Caco-2 (cell line): ENCODE measurements around the gene MGMT. TPM values are rescaled to one million over a fixed set of nuclear protein-coding genes. Genes with fewer than 3 reads are reported as not detected.

Experiments used
- BruUV-seq: library from RNA; stranded (reverse); fragments of 400-500 nt; replicated peaks from 2 replicates; lab custom pipeline; 2021; lab: Mats Ljungman, UMichigan
- CTCF ChIA-PET: fragments of 300-600 bp; sonication (Branson Sonifier 250); formaldehyde crosslinking; loops from one replicate; lab custom pipeline; 2022; ENCODE audit warnings: antibody characterized with exemption; lab: Charles Lee
- POLR2A ChIA-PET: fragments of 300-600 bp; sonication (Branson Sonifier 250); formaldehyde crosslinking; loops from one replicate; lab custom pipeline; 2022; ENCODE audit warnings: antibody characterized with exemption; lab: Charles Lee
- DNase-seq, 2 experiments: peaks; one replicate each; pipeline versions ENCODE4 v3.0.0 to v3.0.0-alpha.2; 2020 to 2022
- H3K27me3 ChIP-seq: replicated peaks from 2 replicates; pipeline ENCODE4 v1.6.0; 2011; ENCODE audit warnings: low read length; ENCODE audit not compliant: control insufficient read depth, insufficient read depth
- H3K36me3 ChIP-seq: 2 replicates; pipeline ENCODE4 v1.5.1; 2011; ENCODE audit warnings: low read length; ENCODE audit not compliant: control insufficient read depth, insufficient read depth
- H3K4me1 ChIP-seq: fragments of 250-450 bp; sonication (Bioruptor Pico); 2 replicates; pipeline ENCODE4 v1.5.1; 2020; ENCODE audit warnings: mild to moderate bottlenecking
- H3K4me3 ChIP-seq: 2 replicates; pipeline ENCODE4 v1.5.1; 2011; ENCODE audit warnings: low read depth, mild to moderate bottlenecking, control low read depth, low read length
- H3K9me3 ChIP-seq: fragments of 250-450 bp; sonication (Bioruptor Pico); 2 replicates; pipeline ENCODE4 v1.5.1; 2020; ENCODE audit warnings: mild to moderate bottlenecking, moderate library complexity
- H3K27ac Mint-ChIP-seq: one replicate; pipeline ENCODE4 v1.8.0; 2022; ENCODE audit warnings: mixed read lengths; ENCODE audit not compliant: unreplicated experiment
- H3K27me3 Mint-ChIP-seq: one replicate; pipeline ENCODE4 v1.8.0; 2022; ENCODE audit warnings: mixed read lengths; ENCODE audit not compliant: insufficient read depth, unreplicated experiment
- H3K36me3 Mint-ChIP-seq: one replicate; pipeline ENCODE4 v1.8.0; 2022; ENCODE audit warnings: mild to moderate bottlenecking, mixed read lengths; ENCODE audit not compliant: insufficient read depth, unreplicated experiment
- H3K4me1 Mint-ChIP-seq: one replicate; pipeline ENCODE4 v1.8.0; 2022; ENCODE audit warnings: low read depth, mixed read lengths; ENCODE audit not compliant: unreplicated experiment
- H3K4me3 Mint-ChIP-seq: one replicate; pipeline ENCODE4 v1.8.0; 2022; ENCODE audit warnings: mild to moderate bottlenecking, moderate library complexity, mixed read lengths; ENCODE audit not compliant: unreplicated experiment
- H3K9me3 Mint-ChIP-seq: one replicate; pipeline ENCODE4 v1.8.0; 2022; ENCODE audit warnings: mixed read lengths; ENCODE audit not compliant: unreplicated experiment
- intact Hi-C: fragments of 100-400 bp; cut with micrococcal nuclease; formaldehyde crosslinking; loops from one replicate; pipeline ENCODE4 v1.10.0; 2022; ENCODE audit not compliant: unreplicated experiment
- total RNA-seq: library from RNA; stranded (reverse); gene quantifications from 2 replicates; pipeline ENCODE4 v1.2.3, GENCODE V29; 2022
- TF ChIP-seq, protein P1 (sequence below), 2 experiments: fragments of 200-600 bp in 1 of 2; IDR thresholded peaks; 1 replicate in 1 of 2; 2 replicates in 1 of 2; pipeline versions ENCODE4 v1.5.1 to v1.8.0; 2011 to 2022; ENCODE audit warnings: antibody characterized with exemption in 1 of 2, control low read depth in 1 of 2, inconsistent platforms in 1 of 2, low read depth in 1 of 2, low read length in 1 of 2, mild to moderate bottlenecking in 1 of 2, moderate library complexity in 1 of 2; ENCODE audit not compliant: insufficient read depth in 1 of 2, severe bottlenecking in 1 of 2, unreplicated experiment in 1 of 2

The MGMT gene
- total RNA-seq, 1 experiment from 2014 or later, result 57.0 TPM

DNA sequence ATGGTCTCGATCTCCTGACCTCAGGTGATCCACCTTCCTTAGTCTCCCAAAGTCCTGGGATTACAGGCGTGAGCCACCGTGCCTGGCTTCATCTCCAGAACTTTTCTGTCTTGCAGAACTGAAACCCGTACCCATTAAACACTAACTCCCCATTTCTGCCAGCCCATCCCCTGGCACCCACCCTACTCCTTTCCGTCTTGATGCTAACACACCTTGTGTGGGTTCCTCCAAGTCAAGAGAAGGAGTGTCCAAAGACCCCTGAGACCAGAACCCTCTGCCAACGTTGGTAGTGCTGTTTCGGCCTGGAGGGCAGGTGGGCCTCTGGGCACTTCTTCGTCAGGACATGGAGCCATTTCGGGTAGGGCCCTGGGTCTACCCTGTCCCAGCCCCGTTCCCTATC, 83.6 kb downstream of the MGMT start:
- intact Hi-C loops, result no loop called here
- Histone ChIP-seq H3K4me3 (no peak overlapping the region), H3K36me3 (peaks cover 2% of the 10 kb centered on the region; the same call in 1 of the 2 replicates), H3K4me1 (peaks cover 28% of the 10 kb centered on the region), H3K9me3 (no peaks in the 10 kb centered on the region), H3K27me3 (no peaks in the 10 kb centered on the region)
- Mint-ChIP-seq H3K36me3 (peaks cover 29% of the 10 kb centered on the region), H3K27ac (no peak overlapping the region), H3K9me3 (no peaks in the 10 kb centered on the region), H3K4me3 (no peak overlapping the region), H3K4me1 (peaks cover 25% of the 10 kb centered on the region), H3K27me3 (no peaks in the 10 kb centered on the region)
- no peak for DNase-seq
- TF ChIP-seq, protein P1, sequence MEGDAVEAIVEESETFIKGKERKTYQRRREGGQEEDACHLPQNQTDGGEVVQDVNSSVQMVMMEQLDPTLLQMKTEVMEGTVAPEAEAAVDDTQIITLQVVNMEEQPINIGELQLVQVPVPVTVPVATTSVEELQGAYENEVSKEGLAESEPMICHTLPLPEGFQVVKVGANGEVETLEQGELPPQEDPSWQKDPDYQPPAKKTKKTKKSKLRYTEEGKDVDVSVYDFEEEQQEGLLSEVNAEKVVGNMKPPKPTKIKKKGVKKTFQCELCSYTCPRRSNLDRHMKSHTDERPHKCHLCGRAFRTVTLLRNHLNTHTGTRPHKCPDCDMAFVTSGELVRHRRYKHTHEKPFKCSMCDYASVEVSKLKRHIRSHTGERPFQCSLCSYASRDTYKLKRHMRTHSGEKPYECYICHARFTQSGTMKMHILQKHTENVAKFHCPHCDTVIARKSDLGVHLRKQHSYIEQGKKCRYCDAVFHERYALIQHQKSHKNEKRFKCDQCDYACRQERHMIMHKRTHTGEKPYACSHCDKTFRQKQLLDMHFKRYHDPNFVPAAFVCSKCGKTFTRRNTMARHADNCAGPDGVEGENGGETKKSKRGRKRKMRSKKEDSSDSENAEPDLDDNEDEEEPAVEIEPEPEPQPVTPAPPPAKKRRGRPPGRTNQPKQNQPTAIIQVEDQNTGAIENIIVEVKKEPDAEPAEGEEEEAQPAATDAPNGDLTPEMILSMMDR (IDR thresholded peaks at IDR 0.05; ENCODE audit: insufficient read depth in 1 of 2, low read depth in 1 of 2, low read length in 1 of 2, severe bottlenecking in 1 of 2, unreplicated experiment in 1 of 2), result no peak
- no TSS peak for BruUV-seq
- POLR2A ChIA-PET, result no interaction called here
- CTCF ChIA-PET, result no interaction called here

DNA sequence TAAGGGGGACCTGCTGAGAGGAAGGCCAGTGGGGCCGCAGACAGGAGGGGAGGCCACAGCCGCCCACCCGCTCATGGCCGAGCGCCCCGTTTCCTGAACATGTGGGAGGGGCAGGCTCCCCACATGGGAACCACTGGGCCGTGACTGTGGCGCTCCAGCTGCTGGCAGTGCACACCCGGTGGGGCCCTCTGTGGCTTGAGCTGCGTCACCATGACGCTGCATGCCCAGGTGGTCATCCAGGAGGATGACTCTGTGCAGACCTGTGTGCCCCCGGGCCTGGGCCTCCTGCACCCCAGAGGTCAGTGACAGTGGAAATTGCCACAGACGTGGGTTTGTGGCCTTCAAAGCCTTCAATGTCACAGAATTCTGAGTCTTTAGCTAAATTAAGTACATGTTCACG, 85.1 kb downstream of the MGMT start:
- peaks cover 22% of the 10 kb centered on the region for H3K4me1 ChIP-seq
- H3K9me3 ChIP-seq, result no peaks in the 10 kb centered on the region
- no peaks in the 10 kb centered on the region for H3K27me3 ChIP-seq
- Mint-ChIP-seq H3K36me3 (peaks cover 29% of the 10 kb centered on the region), H3K4me1 (peaks cover 22% of the 10 kb centered on the region), H3K9me3 (no peaks in the 10 kb centered on the region), H3K4me3 (no peak overlapping the region), H3K27ac (no peak overlapping the region), H3K27me3 (no peaks in the 10 kb centered on the region)
- no peak for DNase-seq
- POLR2A ChIA-PET, result no interaction called here
- TF ChIP-seq, protein P1 (IDR thresholded peaks at IDR 0.05; ENCODE audit: insufficient read depth in 1 of 2, low read depth in 1 of 2, low read length in 1 of 2, severe bottlenecking in 1 of 2, unreplicated experiment in 1 of 2), result no peak
- H3K4me3 ChIP-seq, result no peak overlapping the region
- BruUV-seq, result no TSS peak
- peaks cover 2% of the 10 kb centered on the region; the same call in 1 of the 2 replicates for H3K36me3 ChIP-seq
- CTCF ChIA-PET, result no interaction called here
- intact Hi-C loops, result no loop called here

DNA sequence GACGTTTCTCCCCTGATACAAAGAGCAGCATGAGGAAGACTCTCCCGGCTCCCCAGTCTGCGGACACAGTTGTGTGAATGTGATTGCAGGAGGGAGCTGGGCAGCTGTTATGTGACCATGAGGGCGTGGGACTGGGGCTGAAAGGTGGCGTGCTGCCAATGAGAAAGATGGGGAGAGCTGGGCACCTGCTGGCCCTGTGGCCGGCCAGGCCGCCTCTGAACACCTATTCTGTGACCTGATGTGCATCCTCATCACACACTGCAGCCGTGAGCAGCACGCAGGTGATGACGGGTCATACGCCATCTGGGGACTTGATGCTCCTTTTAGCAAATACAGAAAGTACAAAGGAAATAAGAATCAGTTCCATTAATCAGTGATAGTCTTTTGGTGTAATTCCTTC, 86.9 kb downstream of the MGMT start:
- H3K27ac Mint-ChIP-seq, result no peak overlapping the region
- peaks cover 7% of the 10 kb centered on the region for H3K4me1 Mint-ChIP-seq

More for the DNA sequence above, 86.9 kb downstream of the MGMT start:
- CTCF ChIA-PET, result no interaction called here
- H3K9me3 ChIP-seq, result no peaks in the 10 kb centered on the region
- no peaks in the 10 kb centered on the region for H3K27me3 Mint-ChIP-seq
- H3K4me3 ChIP-seq, result no peak overlapping the region
- BruUV-seq, result no TSS peak
- H3K4me3 Mint-ChIP-seq, result no peak overlapping the region
- H3K9me3 Mint-ChIP-seq, result no peaks in the 10 kb centered on the region
- POLR2A ChIA-PET, result no interaction called here
- peaks cover 29% of the 10 kb centered on the region for H3K36me3 Mint-ChIP-seq
- H3K36me3 ChIP-seq, result peaks cover 2% of the 10 kb centered on the region; the same call in 1 of the 2 replicates
- TF ChIP-seq, protein P1 (IDR thresholded peaks at IDR 0.05; ENCODE audit: insufficient read depth in 1 of 2, low read depth in 1 of 2, low read length in 1 of 2, severe bottlenecking in 1 of 2, unreplicated experiment in 1 of 2), result no peak
- H3K27me3 ChIP-seq, result no peaks in the 10 kb centered on the region
- no peak for DNase-seq
- intact Hi-C loops, result no loop called here
- peaks cover 10% of the 10 kb centered on the region for H3K4me1 ChIP-seq
